Medulla oblongata (tissue), 1 donor: ENCODE data around the gene TBX18.

Experiments used
- DNase-seq: peaks from one replicate; pipeline ENCODE4 v3.0.0-alpha.2; 2015; ENCODE audit errors: extremely low spot score

The TBX18 gene

GRCh38 chr6:84764332-84765049 is at the start of gene TBX18:
Gene TBX18 (minus strand): TSS chr6:84764598. CDS start chr6:84764181, 417 bp downstream.
- DNase-seq, result peak; percentile 33

GRCh38 chr6:84811351-84811750 is 47.0 kb upstream of the TBX18 start:
- DNase-seq, result no peak

GRCh38 chr6:84809455-84809854 is 45.1 kb upstream of the TBX18 start:
- DNase-seq, result no peak

DNA sequence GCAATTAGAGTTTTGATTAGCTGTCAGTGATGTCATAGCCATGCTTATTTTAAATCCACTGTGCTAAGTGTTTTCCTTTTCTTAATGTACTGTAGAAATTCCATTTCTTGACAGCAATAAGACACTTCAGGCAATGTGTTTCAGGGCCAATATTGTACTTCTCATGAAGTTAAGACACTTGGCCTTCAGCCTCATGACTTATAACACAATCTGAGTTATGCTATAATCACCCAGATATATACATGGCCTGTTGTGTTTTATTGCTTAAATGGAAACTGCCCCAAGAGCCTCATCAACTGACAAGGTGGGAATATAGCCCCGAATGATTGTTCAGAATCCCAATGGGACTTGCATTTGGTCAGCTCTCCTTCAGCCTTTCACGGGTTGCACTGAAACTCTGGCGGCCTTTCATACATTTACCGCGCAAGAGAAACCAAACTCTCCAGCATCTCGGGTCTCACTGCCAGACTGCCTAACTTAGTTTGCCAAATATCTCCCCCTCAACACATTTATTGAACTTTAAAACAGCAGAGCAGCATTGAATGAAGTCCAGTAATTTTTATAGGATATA is 44.2 kb upstream of the TBX18 start:
- no peak for DNase-seq

DNA sequence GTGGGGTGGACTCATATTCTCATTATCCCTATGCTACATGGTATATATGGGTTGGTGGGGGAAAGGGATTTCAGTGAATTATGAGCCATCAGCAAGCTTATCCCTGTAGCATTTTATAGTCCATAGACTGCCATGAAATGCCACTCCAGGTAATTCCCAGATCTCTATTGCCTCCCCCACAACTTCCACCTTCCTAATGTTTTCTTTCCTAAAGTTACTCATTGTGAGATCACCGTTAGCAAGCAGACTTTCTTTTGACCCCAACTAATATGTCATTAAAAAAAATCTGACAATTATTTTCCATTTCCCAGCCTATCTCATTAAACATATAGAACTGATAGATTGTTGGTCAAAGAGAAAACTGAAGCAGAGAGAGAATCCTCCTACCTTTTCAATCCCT is 40.7 kb upstream of the TBX18 start:
- DNase-seq, result no peak

GRCh38 chr6:84804720-84805119 is 40.3 kb upstream of the TBX18 start:
- no peak for DNase-seq

DNA sequence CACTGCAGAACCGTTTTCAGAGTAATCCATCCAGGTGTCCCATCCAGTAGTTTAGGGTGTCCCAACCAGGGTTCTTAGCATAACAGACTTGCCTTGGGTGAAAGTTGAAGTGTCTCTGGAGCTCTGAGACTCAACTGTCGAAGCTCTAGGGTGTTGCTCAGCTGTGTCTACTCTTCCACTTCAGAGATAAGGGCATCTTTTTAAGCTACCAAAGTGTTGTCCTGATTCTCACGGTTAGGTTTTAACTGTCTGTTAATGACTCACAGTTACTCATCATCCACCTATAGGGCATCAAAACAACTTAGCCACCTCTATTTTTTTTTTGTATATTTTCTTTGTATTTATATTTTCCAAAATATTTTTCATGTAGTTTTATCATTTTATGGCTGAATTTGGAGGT is 36.9 kb upstream of the TBX18 start:
- DNase-seq, result no peak

DNA sequence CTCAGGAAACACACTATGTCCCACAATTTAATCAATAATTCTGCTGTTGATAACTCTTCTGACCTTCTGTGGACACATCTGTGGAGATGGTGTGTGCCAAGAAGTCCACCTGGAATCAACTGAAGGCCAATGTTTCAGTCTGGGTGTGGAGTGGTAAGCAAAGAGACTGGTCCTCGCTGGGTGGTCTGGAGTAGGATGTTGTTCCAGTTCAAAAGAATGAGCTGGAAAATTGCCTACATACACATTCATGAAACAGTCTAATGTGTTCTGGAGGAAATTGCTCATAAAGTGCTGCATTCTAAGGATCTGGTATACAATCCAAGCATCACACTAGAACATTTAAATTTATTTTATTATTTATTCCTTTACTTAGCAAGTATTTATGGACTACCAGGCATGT is 33.9 kb upstream of the TBX18 start:
- DNase-seq, result no peak

DNA sequence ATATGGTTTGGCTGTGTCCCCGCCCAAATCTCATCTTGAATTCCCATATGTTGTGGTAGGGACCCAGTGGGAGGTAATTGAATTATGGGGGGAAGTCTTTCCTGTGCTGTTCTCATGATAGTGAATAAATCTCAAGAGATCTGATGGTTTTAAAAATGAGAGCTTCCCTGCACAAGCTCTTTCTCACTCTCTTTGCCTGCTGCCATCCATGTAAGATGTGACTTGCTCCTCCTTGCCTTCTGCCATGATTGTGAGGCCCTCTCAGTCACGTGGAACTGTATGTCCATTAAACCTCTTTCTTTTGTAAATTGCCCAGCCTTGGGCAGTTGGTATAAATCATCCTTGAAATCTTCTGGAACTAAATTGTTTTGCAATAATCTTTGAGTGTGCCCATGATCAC is 31.9 kb upstream of the TBX18 start:
- no peak for DNase-seq

GRCh38 chr6:84791927-84792326 is 27.5 kb upstream of the TBX18 start:
- no peak for DNase-seq

GRCh38 chr6:84791233-84791632 is 26.8 kb upstream of the TBX18 start:
- DNase-seq, result no peak

GRCh38 chr6:84789170-84789569 is 24.8 kb upstream of the TBX18 start:
- DNase-seq, result no peak

GRCh38 chr6:84788689-84789088 is 24.3 kb upstream of the TBX18 start:
- no peak for DNase-seq

GRCh38 chr6:84785671-84786070 is 21.3 kb upstream of the TBX18 start:
- no peak for DNase-seq

DNA sequence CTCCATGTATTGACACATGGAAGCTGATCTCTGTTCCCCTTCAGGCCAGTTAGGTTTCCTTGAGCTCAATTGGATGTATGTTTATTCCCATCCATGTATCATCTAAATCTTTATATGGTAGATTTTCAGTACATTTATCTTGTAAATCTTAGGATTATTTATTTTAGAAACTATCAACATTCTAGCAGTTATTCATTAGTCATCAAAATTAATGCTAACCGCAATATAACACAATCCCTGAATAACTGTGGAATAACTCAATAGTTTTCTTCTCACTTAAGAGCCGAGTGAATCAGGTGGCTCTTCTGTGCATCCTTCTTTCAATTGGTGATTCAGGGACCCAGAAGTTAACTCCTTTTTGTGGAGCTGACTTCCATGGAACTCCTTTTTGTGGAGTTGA is 15.5 kb upstream of the TBX18 start:
- no peak for DNase-seq

- DNase-seq, result no peak
Measured at GRCh38 chr6:84779380-84779779, 15.0 kb upstream of the TBX18 start.

DNA sequence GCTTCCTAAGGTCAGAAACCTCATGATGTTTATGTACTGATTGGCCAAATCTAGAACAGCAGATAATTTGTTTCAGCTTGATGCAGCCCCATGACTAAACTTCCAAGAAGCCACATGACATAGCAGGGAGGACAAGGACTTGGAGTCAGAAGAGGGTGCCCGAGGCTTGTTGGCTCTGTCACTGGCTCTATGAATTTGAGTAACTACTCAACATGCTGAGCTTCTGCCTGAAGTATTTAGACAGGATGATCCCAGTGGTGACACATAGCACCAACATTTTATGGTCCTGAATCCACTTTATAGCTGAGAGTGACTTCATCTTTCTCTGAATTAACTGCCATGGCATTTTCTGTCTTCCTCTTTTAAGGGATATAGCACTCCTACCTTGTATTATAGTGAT is 13.5 kb upstream of the TBX18 start:
- no peak for DNase-seq

- no peak for DNase-seq
Measured at GRCh38 chr6:84776392-84776791, 12.0 kb upstream of the TBX18 start.

DNA sequence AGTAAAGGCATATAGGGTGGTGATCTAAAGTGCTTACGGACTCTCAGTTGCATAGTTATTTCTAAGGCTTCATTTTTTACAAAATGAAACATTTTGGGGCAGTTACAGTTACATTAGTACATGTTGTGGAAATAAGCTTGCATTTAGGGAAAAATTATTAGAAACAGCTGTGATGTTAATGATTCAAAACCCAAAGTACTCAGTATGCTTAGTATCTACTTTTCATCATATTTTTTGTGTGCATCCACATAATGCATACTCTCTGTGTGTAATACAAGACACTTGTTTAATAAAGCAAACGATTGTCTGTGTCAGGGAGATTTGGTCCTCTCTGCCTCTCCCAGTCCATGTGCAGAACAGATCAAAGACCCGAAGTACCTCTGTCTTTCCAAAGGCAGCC is 11.4 kb upstream of the TBX18 start:
- DNase-seq, result no peak

- no peak for DNase-seq
Measured at GRCh38 chr6:84774985-84775284, 10.5 kb upstream of the TBX18 start.

- no peak for DNase-seq
Measured at GRCh38 chr6:84774157-84774984, 10.0 kb upstream of the TBX18 start.

DNA sequence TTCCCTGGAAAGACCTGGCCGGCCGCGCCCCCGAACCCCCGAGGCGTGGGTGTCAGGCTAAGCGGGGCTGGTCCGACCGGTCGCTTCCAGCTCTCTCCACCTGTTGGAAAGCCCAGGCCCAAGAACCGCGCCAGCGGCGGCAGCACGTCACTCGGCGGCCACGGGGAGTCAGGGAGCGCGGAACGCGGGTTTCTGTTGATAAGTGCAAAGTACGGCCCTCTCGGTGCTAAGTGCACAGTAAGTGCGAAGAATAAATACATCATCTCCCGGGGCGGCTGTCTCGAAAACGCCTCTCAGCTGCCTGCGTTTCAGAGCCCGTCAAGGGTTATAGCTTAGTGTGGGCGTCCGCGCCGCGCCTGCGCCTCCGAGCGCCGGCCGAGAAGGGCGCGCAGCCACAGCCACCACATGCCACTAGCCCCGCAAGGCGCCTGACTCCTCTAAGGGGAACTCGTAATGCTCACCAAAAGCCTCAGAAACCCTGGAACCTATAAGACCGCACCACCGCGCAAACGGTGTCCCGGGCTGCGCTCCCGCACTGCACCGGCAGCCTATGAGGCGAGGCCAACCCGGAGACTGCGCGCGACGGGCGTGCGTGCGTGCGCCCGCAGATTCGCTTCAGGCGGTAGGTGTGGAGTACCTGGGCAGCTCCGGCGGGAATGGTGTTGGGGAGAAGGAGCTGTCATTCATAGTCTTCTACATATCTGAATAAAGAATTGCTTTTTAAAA is 9.2 kb upstream of the TBX18 start:
- DNase-seq, result no peak

DNA sequence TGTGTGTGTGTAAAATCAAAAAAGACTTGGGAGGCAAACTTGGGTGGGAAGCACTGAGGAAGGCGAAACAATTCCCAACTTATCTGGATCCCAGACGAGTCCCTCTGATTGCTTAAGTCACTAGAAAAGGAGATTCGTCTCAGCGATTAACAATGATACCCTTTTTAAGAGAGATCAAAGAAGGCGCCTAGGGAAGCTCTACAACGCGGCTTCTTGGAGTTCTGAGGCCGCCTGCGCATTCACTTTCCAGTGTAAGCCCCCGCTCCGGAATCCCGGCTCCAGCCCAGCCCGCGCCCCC is 8.7 kb upstream of the TBX18 start:
- DNase-seq, result no peak
